GM23338 (cell line): ENCODE measurements around the gene WWOX.

Experiments used
- CREB1 ChIP-seq: fragments of 250-450 bp; sonication (Bioruptor Pico); IDR thresholded peaks from 2 replicates; pipeline ENCODE4 v1.5.0; 2020; ENCODE audit warnings: low read depth, mild to moderate bottlenecking, moderate library complexity
- ETS1 ChIP-seq: IDR thresholded peaks from 2 replicates; pipeline ENCODE4 v1.6.1; 2016; ENCODE audit warnings: antibody characterized with exemption
- EZH2 ChIP-seq: fragments of 200-600 bp; sonication (generic); IDR thresholded peaks from one replicate; pipeline ENCODE4 v1.8.0; 2017; ENCODE audit warnings: antibody characterized with exemption, mild to moderate bottlenecking, low read depth; ENCODE audit not compliant: unreplicated experiment
- EZH2phosphoT487 ChIP-seq: fragments of 200-600 bp; sonication (generic); IDR thresholded peaks from one replicate; pipeline ENCODE4 v1.8.1; 2018; ENCODE audit warnings: antibody characterized with exemption; ENCODE audit not compliant: unreplicated experiment
- POLR2AphosphoS5 ChIP-seq: IDR thresholded peaks from 2 replicates; pipeline ENCODE4 v1.6.1; 2016; ENCODE audit warnings: antibody characterized with exemption, low read depth
- REST ChIP-seq: IDR thresholded peaks from one replicate; pipeline ENCODE4 v1.6.1; 2018; ENCODE audit warnings: antibody characterized with exemption; ENCODE audit not compliant: unreplicated experiment
- STAT1 ChIP-seq: IDR thresholded peaks from one replicate; pipeline ENCODE4 v1.6.1; 2016; ENCODE audit warnings: antibody characterized with exemption; ENCODE audit not compliant: unreplicated experiment
- ZNF114 ChIP-seq: fragments of 250-450 bp; sonication (Bioruptor Pico); IDR thresholded peaks from 2 replicates; pipeline ENCODE4 v1.5.0; 2020; ENCODE audit warnings: mild to moderate bottlenecking, moderate library complexity
- ZNF331 ChIP-seq: fragments of 250-450 bp; sonication (Bioruptor Pico); IDR thresholded peaks from 2 replicates; pipeline ENCODE4 v1.5.0; 2020; ENCODE audit warnings: low read depth, mild to moderate bottlenecking, moderate library complexity
- TF ChIP-seq, protein P1 (sequence below), 2 experiments: fragments of 200-600 bp in 1 of 2; sonication (generic) in 1 of 2; conservative IDR thresholded peaks; 2 replicates each; pipeline versions ENCODE4 v1.5.1 to v1.6.1; 2016 to 2017; ENCODE audit warnings: antibody characterized with exemption in 2 of 2, low read depth in 2 of 2, mild to moderate bottlenecking in 2 of 2, moderate library complexity in 1 of 2

DNA sequence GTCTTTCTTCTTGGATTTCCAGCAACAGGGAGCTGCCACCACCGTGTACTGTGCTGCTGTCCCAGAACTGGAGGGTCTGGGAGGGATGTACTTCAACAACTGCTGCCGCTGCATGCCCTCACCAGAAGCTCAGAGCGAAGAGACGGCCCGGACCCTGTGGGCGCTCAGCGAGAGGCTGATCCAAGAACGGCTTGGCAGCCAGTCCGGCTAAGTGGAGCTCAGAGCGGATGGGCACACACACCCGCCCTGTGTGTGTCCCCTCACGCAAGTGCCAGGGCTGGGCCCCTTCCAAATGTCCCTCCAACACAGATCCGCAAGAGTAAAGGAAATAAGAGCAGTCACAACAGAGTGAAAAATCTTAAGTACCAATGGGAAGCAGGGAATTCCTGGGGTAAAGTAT, 1112.1 kb downstream of the WWOX start:
- TF ChIP-seq EZH2phosphoT487 = no peak
- TF ChIP-seq POLR2AphosphoS5 = no peak
- TF ChIP-seq, protein P1, sequence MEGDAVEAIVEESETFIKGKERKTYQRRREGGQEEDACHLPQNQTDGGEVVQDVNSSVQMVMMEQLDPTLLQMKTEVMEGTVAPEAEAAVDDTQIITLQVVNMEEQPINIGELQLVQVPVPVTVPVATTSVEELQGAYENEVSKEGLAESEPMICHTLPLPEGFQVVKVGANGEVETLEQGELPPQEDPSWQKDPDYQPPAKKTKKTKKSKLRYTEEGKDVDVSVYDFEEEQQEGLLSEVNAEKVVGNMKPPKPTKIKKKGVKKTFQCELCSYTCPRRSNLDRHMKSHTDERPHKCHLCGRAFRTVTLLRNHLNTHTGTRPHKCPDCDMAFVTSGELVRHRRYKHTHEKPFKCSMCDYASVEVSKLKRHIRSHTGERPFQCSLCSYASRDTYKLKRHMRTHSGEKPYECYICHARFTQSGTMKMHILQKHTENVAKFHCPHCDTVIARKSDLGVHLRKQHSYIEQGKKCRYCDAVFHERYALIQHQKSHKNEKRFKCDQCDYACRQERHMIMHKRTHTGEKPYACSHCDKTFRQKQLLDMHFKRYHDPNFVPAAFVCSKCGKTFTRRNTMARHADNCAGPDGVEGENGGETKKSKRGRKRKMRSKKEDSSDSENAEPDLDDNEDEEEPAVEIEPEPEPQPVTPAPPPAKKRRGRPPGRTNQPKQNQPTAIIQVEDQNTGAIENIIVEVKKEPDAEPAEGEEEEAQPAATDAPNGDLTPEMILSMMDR (conservative IDR thresholded peaks at IDR 0.05; ENCODE audit: low read depth in 2 of 2) = no peak
- no peak for TF ChIP-seq ETS1
- no peak for TF ChIP-seq CREB1 (CRISPR knock-in tag)
- no peak for TF ChIP-seq EZH2
- TF ChIP-seq ZNF331 (CRISPR knock-in tag) = no peak
- TF ChIP-seq REST = no peak
- TF ChIP-seq STAT1 = no peak
- TF ChIP-seq ZNF114 (CRISPR knock-in tag) = no peak
